K562 (cell line): ENCODE data around the gene TARS2. TPM values are rescaled to one million over a fixed set of nuclear protein-coding genes. Genes with fewer than 3 reads are reported as not detected.

Source experiments
- CEBPZ ChIP-seq: fragments of 150-350 bp; IDR thresholded peaks from 2 replicates; pipeline ENCODE4 v1.6.1; 2014; ENCODE audit warnings: low read depth, mild to moderate bottlenecking, low read length, borderline replicate concordance
- IRF1 ChIP-seq: sonication (generic); formaldehyde crosslinking; IDR thresholded peaks from 2 replicates; pipeline ENCODE4 v1.8.0; 2022; ENCODE audit warnings: missing genetic modification reagents, mild to moderate bottlenecking, borderline replicate concordance
- RERE ChIP-seq: sonication (generic); formaldehyde crosslinking; IDR thresholded peaks from 2 replicates; pipeline ENCODE4 v1.8.0; 2023; ENCODE audit warnings: missing genetic modification reagents, mild to moderate bottlenecking, borderline replicate concordance
- SFPQ ChIP-seq: fragments of 200-400 bp; formaldehyde crosslinking; IDR thresholded peaks from 2 replicates; pipeline ENCODE4 v1.6.1; 2017; ENCODE audit warnings: mild to moderate bottlenecking, low read depth, low read length, moderate library complexity
- TBL1XR1 ChIP-seq, 2 experiments: IDR thresholded peaks; 2 replicates each; pipeline ENCODE4 v1.6.1; 2012; ENCODE audit warnings: improper control_type of control experiment in 2 of 2, low read length in 2 of 2, mild to moderate bottlenecking in 1 of 2
- TCF7 ChIP-seq: sonication (generic); IDR thresholded peaks from 2 replicates; pipeline ENCODE4 v1.6.1; 2016; ENCODE audit warnings: antibody characterized with exemption, borderline replicate concordance
- TSC22D4 ChIP-seq: fragments of 450-650 bp; IDR thresholded peaks from 2 replicates; pipeline ENCODE4 v1.6.1; 2016; ENCODE audit warnings: missing genetic modification characterization, missing biosample characterization, control low read depth
- ZNF212 ChIP-seq: fragments of 450-650 bp; formaldehyde crosslinking; IDR thresholded peaks from 2 replicates; pipeline ENCODE4 v1.4.0; 2020; ENCODE audit warnings: mild to moderate bottlenecking
- ZNF668 ChIP-seq: fragments of 250-450 bp; sonication (Bioruptor Pico); IDR thresholded peaks from 2 replicates; pipeline ENCODE4 v1.8.0; 2022; ENCODE audit warnings: mild to moderate bottlenecking, inconsistent platforms
- ZNF766 ChIP-seq: fragments of 200-800 bp; sonication (Bioruptor generic); conservative IDR thresholded peaks from 2 replicates; pipeline ENCODE4 v1.6.1; 2016; ENCODE audit warnings: missing genetic modification characterization, missing compliant biosample characterization
- ZNF785 ChIP-seq: fragments of 250-450 bp; sonication (Bioruptor Pico); IDR thresholded peaks from 2 replicates; pipeline ENCODE4 v1.4.0; 2020; ENCODE audit warnings: mild to moderate bottlenecking
- polyA plus RNA-seq, 8 experiments: library from polyadenylated mRNA; depleted of rRNA in 4 of 8; stranded (reverse) in 5 of 8; unstranded in 3 of 8; fragments of >200 nt; fragmentation: Nextera tagmentation in 2 of 8; fragmentation: Illumina TruSeq in 1 of 8; extraction: Ambion mirVana in 2 of 8; extraction: Trizol in 1 of 8; gene quantifications; 2 replicates each; pipeline versions ENCODE4 v1.2.1 to v1.2.3, GENCODE V29; 2011 to 2014; ENCODE audit warnings: inconsistent platforms in 1 of 8, missing spikeins in 1 of 8
- total RNA-seq, 7 experiments: library from RNA; depleted of rRNA in 6 of 7; stranded (reverse); fragments of >200 nt in 6 of 7; fragmentation: Illumina TruSeq in 2 of 7; extraction: Trizol in 2 of 7; gene quantifications; 2 replicates each; pipeline versions ENCODE4 v1.2.1 to v1.2.3, GENCODE V29; 2011 to 2021; ENCODE audit warnings: low replicate concordance in 1 of 7

TARS2 gene
- total and polyA plus RNA-seq, 9 of the 15 experiments (the other 6 are each of a cell fraction or from before 2014, with no cell fraction given), result 17.0 to 64.2 (median 39.4) TPM

GRCh38 chr1:150486966-150487762 lies at the start of gene TARS2 (continued):
- no peak for TF ChIP-seq IRF1 (CRISPR knock-in tag)
- no peak for TF ChIP-seq ZNF766 (CRISPR knock-in tag)
- no peak for TF ChIP-seq ZNF785
- no peak for TF ChIP-seq ZNF668 (CRISPR knock-in tag)
- no peak for TF ChIP-seq RERE (CRISPR knock-in tag)
- no peak; the same call in 1 of the 2 replicates for TF ChIP-seq TCF7
- peak in 1 of 2 experiments; percentile 79; a peak in 2 of 4 replicates for TF ChIP-seq TBL1XR1 (IDR thresholded peaks at IDR 0.05; ENCODE audit: low read length in 2 of 2)
- TF ChIP-seq CEBPZ, result no peak
- TF ChIP-seq TSC22D4 (tag), result no peak
- TF ChIP-seq SFPQ, result no peak
- TF ChIP-seq ZNF212 (CRISPR knock-in tag), result no peak
